Prostate gland (tissue), 2 donors: ENCODE results near the gene ARFIP1.

Source experiments
- CTCF ChIP-seq, 4 experiments: fragments of 200-600 bp in 2 of 4; fragments of 450-650 bp in 2 of 4; sonication (generic) in 2 of 4; IDR thresholded peaks; 1 replicate in 3 of 4; 2 replicates in 1 of 4; pipeline ENCODE4 v1.5.1; 2016 to 2019; ENCODE audit warnings: antibody characterized with exemption in 4 of 4, mild to moderate bottlenecking in 2 of 4, moderate library complexity in 2 of 4
- POLR2AphosphoS5 ChIP-seq: sonication (generic); formaldehyde crosslinking; IDR thresholded peaks from one replicate; pipeline ENCODE4 v1.6.1; 2017; ENCODE audit warnings: antibody characterized with exemption

GRCh38 chr4:152881974-152882373 lies 102.2 kb downstream of the ARFIP1 start:
- TF ChIP-seq CTCF (IDR thresholded peaks at IDR 0.05) = no peak
- TF ChIP-seq POLR2AphosphoS5 = no peak
